Thymus (tissue), 11 donors: Measurements from ENCODE around the gene DZIP3. TPM values are rescaled to one million over a fixed set of nuclear protein-coding genes. Genes with fewer than 3 reads are reported as not detected.
A peak's percentile ranks its signal among the peaks of the same experiment; 100 is the strongest.

Source experiments
- DNase-seq, 9 donors: peaks; one replicate each; pipeline ENCODE4 v3.0.0-alpha.2; 2013; ENCODE audit warnings: low spot score in 9 of 9, low read depth in 6 of 9, missing footprints in 1 of 9
- H3K27ac ChIP-seq, 2 donors: one replicate each; pipeline ENCODE4 v1.5.1; 2013; ENCODE audit warnings: control low read depth in 1 of 2, low read depth in 1 of 2, low read length in 1 of 2, mild to moderate bottlenecking in 1 of 2, moderate library complexity in 1 of 2
- H3K27me3 ChIP-seq, 2 donors: one replicate each; pipeline ENCODE4 v1.5.1; 2013; ENCODE audit warnings: low read length in 1 of 2; ENCODE audit not compliant: control insufficient read depth in 2 of 2, insufficient read depth in 1 of 2
- H3K36me3 ChIP-seq, 2 donors: one replicate each; pipeline ENCODE4 v1.5.1; 2013; ENCODE audit warnings: low read length in 1 of 2, mild to moderate bottlenecking in 1 of 2, moderate library complexity in 1 of 2; ENCODE audit not compliant: control insufficient read depth in 2 of 2, insufficient read depth in 2 of 2
- H3K4me1 ChIP-seq, 2 donors: one replicate each; pipeline ENCODE4 v1.5.1; 2013; ENCODE audit warnings: low read length in 2 of 2; ENCODE audit not compliant: control insufficient read depth in 2 of 2, insufficient read depth in 2 of 2
- H3K4me3 ChIP-seq, 2 donors: one replicate each; pipeline ENCODE4 v1.5.1; 2013; ENCODE audit warnings: low read length in 2 of 2, control low read depth in 1 of 2, mild to moderate bottlenecking in 1 of 2
- H3K9me3 ChIP-seq, 2 donors: one replicate each; pipeline ENCODE4 v1.5.1; 2013; ENCODE audit warnings: low read length in 1 of 2, mild to moderate bottlenecking in 1 of 2; ENCODE audit not compliant: control insufficient read depth in 2 of 2, insufficient read depth in 1 of 2
- WGBS: extraction: QIAGEN DNeasy Blood & Tissue Kit; methylation state at CpG from one replicate; pipeline ENCODE4 v1.1.7; 2013; 5-methylcytosine and 5-hydroxymethylcytosine counted together
- polyA plus RNA-seq: library from polyadenylated mRNA; stranded (reverse); fragments of 200-250 nt; gene quantifications from one replicate; pipeline ENCODE4 v1.2.3, GENCODE V29; 2013
- total RNA-seq: library from RNA; stranded (reverse); fragments of 120-200 nt; gene quantifications from one replicate; pipeline ENCODE4 v1.2.4, GENCODE V29; 2013
- donor health status: healthy.

DZIP3 gene
- total and polyA plus RNA-seq, 2 donors = 12.7 to 13.4 TPM

- Histone ChIP-seq H3K4me3 (no peak overlapping the region), H3K27ac (no peak overlapping the region), H3K36me3 (peaks cover 12 to 58% of the 10 kb centered on the region in 2 donors), H3K4me1 (no peaks in the 10 kb centered on the region), H3K27me3 (no peaks in the 10 kb centered on the region), H3K9me3 (no peaks in the 10 kb centered on the region)
- DNase-seq = no peak
- WGBS = 97% methylated on average over 2 of the region's 2 CpGs
Measured at GRCh38 chr3:108555966-108556581, 33.4 kb upstream of the DZIP3 start.

GRCh38 chr3:108562565-108562964, 27.0 kb upstream of the DZIP3 start:
- Histone ChIP-seq H3K27me3 (no peaks in the 10 kb centered on the region), H3K4me1 (no peaks in the 10 kb centered on the region), H3K36me3 (peaks cover 10 to 51% of the 10 kb centered on the region in 2 donors), H3K27ac (no peak overlapping the region), H3K9me3 (no peaks in the 10 kb centered on the region), H3K4me3 (no peak overlapping the region)
- WGBS = 97% methylated on average over 2 of the region's 2 CpGs
- no peak for DNase-seq

- no peak overlapping the region for H3K4me3 ChIP-seq
- H3K27me3 ChIP-seq = no peaks in the 10 kb centered on the region
- no peak for DNase-seq
- H3K4me1 ChIP-seq = no peaks in the 10 kb centered on the region
- H3K27ac ChIP-seq = no peak overlapping the region
- peaks cover 4 to 43% of the 10 kb centered on the region in 2 donors for H3K36me3 ChIP-seq
- H3K9me3 ChIP-seq = no peaks in the 10 kb centered on the region
Measured at GRCh38 chr3:108564564-108564963, 25.0 kb upstream of the DZIP3 start.

GRCh38 chr3:108565506-108565905, 24.0 kb upstream of the DZIP3 start:
- WGBS = 96% methylated on average over 3 of the region's 3 CpGs
- Histone ChIP-seq H3K9me3 (no peaks in the 10 kb centered on the region), H3K4me1 (no peaks in the 10 kb centered on the region), H3K4me3 (no peak overlapping the region), H3K27ac (no peak overlapping the region), H3K36me3 (peaks cover 4 to 41% of the 10 kb centered on the region in 2 donors), H3K27me3 (no peaks in the 10 kb centered on the region)
- DNase-seq = no peak

GRCh38 chr3:108566599-108566998, 22.9 kb upstream of the DZIP3 start:
- no peak overlapping the region for H3K4me3 ChIP-seq
- H3K9me3 ChIP-seq = no peaks in the 10 kb centered on the region
- no peaks in the 10 kb centered on the region for H3K27me3 ChIP-seq
- H3K27ac ChIP-seq = no peak overlapping the region
- no peaks in the 10 kb centered on the region for H3K4me1 ChIP-seq
- H3K36me3 ChIP-seq = peaks cover 0 to 35% of the 10 kb centered on the region in 2 donors
- WGBS = 98% methylated on average over 1 of the region's 1 CpG
- DNase-seq = no peak

- Histone ChIP-seq H3K4me3 (no peak overlapping the region), H3K27me3 (no peaks in the 10 kb centered on the region), H3K27ac (no peak overlapping the region), H3K36me3 (peaks cover 1 to 24% of the 10 kb centered on the region in 2 donors), H3K9me3 (no peaks in the 10 kb centered on the region), H3K4me1 (no peaks in the 10 kb centered on the region)
- 98% methylated on average over 4 of the region's 4 CpGs for WGBS
- no peak for DNase-seq
Measured at GRCh38 chr3:108569336-108569735, 20.2 kb upstream of the DZIP3 start.

GRCh38 chr3:108578064-108578463, 11.5 kb upstream of the DZIP3 start:
- DNase-seq = no peak
- Histone ChIP-seq H3K4me1 (no peaks in the 10 kb centered on the region), H3K9me3 (no peaks in the 10 kb centered on the region), H3K36me3 (peaks cover 9 to 43% of the 10 kb centered on the region in 2 donors), H3K27ac (no peak overlapping the region), H3K4me3 (no peak overlapping the region), H3K27me3 (no peaks in the 10 kb centered on the region)
- 99% methylated on average over 2 of the region's 2 CpGs for WGBS

GRCh38 chr3:108588601-108589000, 921 bp upstream of the DZIP3 start:
- Histone ChIP-seq H3K4me3 (peak overlapping the region; percentile 68 to 90), H3K9me3 (no peaks in the 10 kb centered on the region), H3K36me3 (peaks cover 0 to 3% of the 10 kb centered on the region in 2 donors), H3K4me1 (peaks cover 3 to 4% of the 10 kb centered on the region in 2 donors), H3K27me3 (no peaks in the 10 kb centered on the region), H3K27ac (peak overlapping the region in 1 of 2 donors; percentile 95)
- DNase-seq = no peak
- WGBS = 3% methylated on average over 8 of the region's 8 CpGs

- Histone ChIP-seq H3K9me3 (no peaks in the 10 kb centered on the region), H3K4me3 (peak overlapping the region; percentile 68 to 90), H3K27me3 (no peaks in the 10 kb centered on the region), H3K27ac (peak overlapping the region; percentile 93 to 95), H3K36me3 (no peaks in the 10 kb centered on the region), H3K4me1 (peaks cover 3 to 4% of the 10 kb centered on the region in 2 donors)
- DNase-seq = no peak
- under 1% methylated on average over 11 of the region's 11 CpGs for WGBS
Measured at GRCh38 chr3:108589998-108590323, 439 bp downstream of the DZIP3 start.
